GM18519 (cell line): ENCODE data around the gene CEP120.
"Not testable (repeated sequence)": the region's sequence is repeated elsewhere in the genome, so short reads cannot be mapped to it uniquely, and the experiment has no call there.

Source experiments
- ATAC-seq: cut with Tn5 transposase; IDR thresholded peaks from one replicate; pipeline ENCODE4 v1.9.1; 2021; ENCODE audit warnings: mild to moderate bottlenecking, moderate library complexity; ENCODE audit not compliant: unreplicated experiment, low FRiP score

Gene CEP120

GRCh38 chr5:123391009-123391408 is 32.2 kb downstream of the CEP120 start:
- no peak for ATAC-seq

GRCh38 chr5:123389794-123390193 is 33.4 kb downstream of the CEP120 start:
- ATAC-seq = no peak

DNA sequence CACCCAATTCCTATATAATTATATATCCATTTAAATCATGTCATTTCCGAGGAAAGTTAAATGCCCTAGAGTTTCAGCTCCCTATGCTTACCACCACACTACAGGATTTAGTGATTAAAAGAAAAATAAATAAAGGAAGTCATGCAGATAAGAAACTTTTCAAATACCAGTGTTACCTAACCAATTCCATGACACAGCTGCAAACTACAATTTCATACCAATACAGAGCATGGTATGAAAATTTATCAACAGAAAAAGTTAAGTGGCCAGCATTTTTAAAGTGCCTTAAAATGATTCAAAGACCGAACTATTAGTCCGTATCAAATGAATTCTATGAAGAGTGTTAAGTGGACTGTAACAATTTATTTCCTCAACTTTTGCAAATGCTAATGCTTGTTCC is 35.9 kb downstream of the CEP120 start:
- no peak for ATAC-seq

DNA sequence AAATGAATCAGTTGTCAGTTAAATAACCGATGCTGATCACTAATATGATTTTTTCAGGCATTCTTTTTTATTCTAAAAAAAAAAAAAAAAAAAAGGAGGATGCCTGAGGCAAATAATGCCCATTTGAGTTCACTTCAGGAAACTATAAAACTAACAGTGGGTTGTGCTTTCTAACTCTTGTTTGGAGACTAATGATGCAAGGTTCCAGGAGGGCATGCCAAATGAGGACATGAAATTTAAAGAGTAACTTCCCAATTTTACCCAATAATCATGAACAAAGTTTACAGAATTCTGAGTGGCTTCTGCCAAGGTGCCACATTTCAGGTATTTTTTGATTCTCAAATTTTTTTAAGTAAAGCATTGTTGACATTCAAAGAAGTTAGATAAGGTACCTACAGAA is 41.0 kb downstream of the CEP120 start:
- no peak for ATAC-seq

DNA sequence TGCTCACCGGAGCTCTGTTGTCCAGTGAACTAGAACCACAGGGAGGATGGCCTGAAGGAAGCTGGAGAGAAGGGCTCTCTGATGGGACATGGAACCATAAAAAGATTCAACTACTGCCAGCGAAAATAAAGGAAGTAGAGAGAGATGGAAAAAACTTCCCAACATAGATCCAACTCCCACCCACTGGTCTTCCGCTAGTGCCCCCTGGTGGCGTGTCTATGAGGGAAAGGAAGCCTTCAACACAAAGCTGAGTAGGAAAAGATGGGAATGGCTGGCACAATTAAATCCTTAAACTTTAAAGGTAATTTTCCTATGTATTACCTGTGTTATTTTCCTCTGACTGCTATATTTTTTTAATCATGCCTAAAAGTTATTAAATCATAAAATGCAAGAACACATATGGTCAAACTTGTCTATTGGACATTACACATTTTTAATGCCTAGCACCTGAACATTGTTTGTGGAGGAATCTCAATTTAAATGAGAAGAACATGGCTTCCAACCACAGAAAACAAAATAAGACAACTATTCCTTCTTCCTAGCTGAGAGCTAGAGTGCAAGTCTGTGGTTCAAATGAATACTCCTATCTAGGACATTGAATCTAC is 51.5 kb downstream of the CEP120 start:
- no peak for ATAC-seq

- no peak for ATAC-seq
Observed at GRCh38 chr5:123369371-123369968, 53.7 kb downstream of the CEP120 start.

DNA sequence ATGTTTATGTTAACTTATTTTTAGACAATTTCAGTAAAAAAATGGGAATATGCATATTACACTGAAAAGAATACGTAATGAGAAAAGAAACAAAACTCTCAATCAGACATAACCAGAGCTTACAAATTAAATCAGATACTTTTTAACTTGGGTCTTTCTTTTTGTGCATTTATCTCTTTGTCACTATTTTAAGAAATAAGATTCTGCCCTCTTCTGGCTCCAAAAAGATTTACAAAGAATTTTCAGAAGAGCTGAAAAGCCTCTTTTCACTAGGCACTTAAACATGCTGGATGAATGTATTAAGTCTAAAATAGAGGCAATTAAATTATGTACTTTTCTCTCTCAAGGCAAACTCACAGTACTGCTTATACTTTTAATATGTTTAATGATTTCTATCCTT is 55.5 kb downstream of the CEP120 start:
- no peak for ATAC-seq

- ATAC-seq = no peak
Observed at GRCh38 chr5:123365156-123365555, 58.0 kb downstream of the CEP120 start.

- ATAC-seq = no peak
Observed at GRCh38 chr5:123364441-123365155, 58.6 kb downstream of the CEP120 start.

- ATAC-seq = no peak
Observed at GRCh38 chr5:123360910-123361309, 62.3 kb downstream of the CEP120 start.

GRCh38 chr5:123360201-123360571 is 63.0 kb downstream of the CEP120 start:
- no peak for ATAC-seq

- ATAC-seq = no peak
Observed at GRCh38 chr5:123359454-123360200, 63.6 kb downstream of the CEP120 start.

DNA sequence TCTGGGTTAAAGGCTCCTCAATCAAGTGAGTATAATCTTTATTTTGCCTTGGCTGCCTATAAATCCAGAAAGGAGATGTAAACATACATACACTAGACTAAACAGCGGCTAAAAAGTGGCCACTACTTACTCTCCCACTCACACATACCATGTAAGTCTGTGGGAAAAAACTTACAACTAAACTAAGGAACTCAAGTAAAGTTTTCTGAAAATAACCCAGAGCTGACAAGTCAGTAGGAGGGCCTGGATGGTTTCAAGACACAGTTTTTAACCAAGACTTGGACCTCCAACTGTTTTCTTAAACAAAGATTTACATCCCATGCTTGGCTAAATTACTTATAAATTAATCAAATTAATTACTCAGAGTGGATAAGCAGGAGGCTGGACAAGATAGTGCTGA is 64.5 kb downstream of the CEP120 start:
- no peak for ATAC-seq

DNA sequence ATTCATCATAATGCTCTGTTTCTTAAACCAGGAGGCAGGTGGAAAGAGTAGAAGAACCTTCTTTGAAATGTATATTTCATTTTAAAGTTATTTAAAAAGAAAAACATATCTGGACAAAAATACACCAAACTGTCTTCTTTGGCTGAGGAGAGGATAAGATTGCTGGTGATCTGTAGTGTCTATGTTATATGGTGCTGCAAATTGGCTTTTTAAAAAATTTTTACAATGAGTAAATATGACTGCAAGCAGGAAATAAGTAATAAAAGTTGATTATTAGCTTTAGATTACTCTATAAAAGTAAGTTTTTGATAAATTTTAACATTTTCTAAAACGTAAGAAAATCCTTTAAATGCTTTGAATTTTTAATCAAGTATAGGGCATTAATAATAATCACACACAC is 64.9 kb downstream of the CEP120 start:
- no peak for ATAC-seq

- no peak for ATAC-seq
Observed at GRCh38 chr5:123351820-123352219, 71.4 kb downstream of the CEP120 start.

GRCh38 chr5:123351240-123351639 is 72.0 kb downstream of the CEP120 start:
- no peak for ATAC-seq

- ATAC-seq = no peak
Observed at GRCh38 chr5:123350742-123351141, 72.5 kb downstream of the CEP120 start.

GRCh38 chr5:123344816-123345426 is 78.3 kb downstream of the CEP120 start:
- no peak for ATAC-seq

- ATAC-seq = no peak
Observed at GRCh38 chr5:123340928-123341327, 82.3 kb downstream of the CEP120 start.

- not testable (repeated sequence) for ATAC-seq
Observed at GRCh38 chr5:123308377-123308776, 114.8 kb downstream of the CEP120 start.

- no peak for ATAC-seq
Observed at GRCh38 chr5:123305751-123306150, 117.5 kb downstream of the CEP120 start.
